ENCODE results near the gene KYNU.

The KYNU gene

GRCh38 chr2:142942690-142943089, 65.2 kb downstream of the KYNU start:
- no peak for TF ChIP-seq ZFP30 (CRISPR knock-in tag; IDR thresholded peaks at IDR 0.05)
- no peak for TF ChIP-seq ESRRG (CRISPR knock-in tag; IDR thresholded peaks at IDR 0.05)
- TF ChIP-seq CREB5 (CRISPR knock-in tag; IDR thresholded peaks at IDR 0.05; ENCODE audit: low read depth), result no peak
- TF ChIP-seq ZC3H10 (CRISPR knock-in tag; IDR thresholded peaks at IDR 0.05), result no peak
- no peak for TF ChIP-seq POU6F1 (CRISPR knock-in tag; IDR thresholded peaks at IDR 0.05; ENCODE audit: borderline replicate concordance, low read depth)
- no peak for TF ChIP-seq ZNF8 (CRISPR knock-in tag; IDR thresholded peaks at IDR 0.05)
- no peak for TF ChIP-seq BACH2 (CRISPR knock-in tag; IDR thresholded peaks at IDR 0.05; ENCODE audit: borderline replicate concordance)
- TF ChIP-seq SNAI2 (CRISPR knock-in tag; IDR thresholded peaks at IDR 0.05), result no peak
- no peak for TF ChIP-seq CSRNP3 (CRISPR knock-in tag; IDR thresholded peaks at IDR 0.05)
- TF ChIP-seq PPARA (CRISPR knock-in tag; IDR thresholded peaks at IDR 0.05; ENCODE audit: borderline replicate concordance), result no peak
- TF ChIP-seq ZNF70 (CRISPR knock-in tag; IDR thresholded peaks at IDR 0.05), result no peak
- no peak for TF ChIP-seq GLIS3 (CRISPR knock-in tag; IDR thresholded peaks at IDR 0.05)
- TF ChIP-seq OSR1 (CRISPR knock-in tag; IDR thresholded peaks at IDR 0.05), result no peak
- TF ChIP-seq PATZ1 (CRISPR knock-in tag; IDR thresholded peaks at IDR 0.05; ENCODE audit: borderline replicate concordance), result no peak
- TF ChIP-seq CSDC2 (CRISPR knock-in tag; IDR thresholded peaks at IDR 0.05), result no peak
- TF ChIP-seq TSHZ2 (CRISPR knock-in tag; IDR thresholded peaks at IDR 0.05), result no peak
- no peak for TF ChIP-seq ZNF565 (CRISPR knock-in tag; conservative IDR thresholded peaks at IDR 0.05; ENCODE audit: low read depth)
- TF ChIP-seq TCF4 (CRISPR knock-in tag; IDR thresholded peaks at IDR 0.05; ENCODE audit: borderline replicate concordance), result no peak
- no peak for ATAC-seq

GRCh38 chr2:142944264-142944663, 66.8 kb downstream of the KYNU start:
- no peak for TF ChIP-seq CSRNP3 (CRISPR knock-in tag; IDR thresholded peaks at IDR 0.05)
- peak; percentile 16; the same call in 1 of the 2 replicates for TF ChIP-seq TOX (CRISPR knock-in tag; IDR thresholded peaks at IDR 0.05; ENCODE audit: borderline replicate concordance)
- TF ChIP-seq ZNF8 (CRISPR knock-in tag; IDR thresholded peaks at IDR 0.05), result no peak
- peak; percentile 84 for TF ChIP-seq ISL1 (CRISPR knock-in tag; IDR thresholded peaks at IDR 0.05)
- ATAC-seq, result peak; percentile 46; the same call in 1 of the 3 replicates

- no peak for ATAC-seq
- TF ChIP-seq RARB (CRISPR knock-in tag; IDR thresholded peaks at IDR 0.05) (no peak), ZNF8 (CRISPR knock-in tag; IDR thresholded peaks at IDR 0.05) (no peak), OSR1 (CRISPR knock-in tag; IDR thresholded peaks at IDR 0.05) (no peak), SNAI2 (CRISPR knock-in tag; IDR thresholded peaks at IDR 0.05) (no peak), ARNTL (CRISPR knock-in tag; IDR thresholded peaks at IDR 0.05; ENCODE audit: borderline replicate concordance, low read depth) (no peak), TSHZ2 (CRISPR knock-in tag; IDR thresholded peaks at IDR 0.05) (no peak), ZFP30 (CRISPR knock-in tag; IDR thresholded peaks at IDR 0.05) (no peak), ZC3H10 (CRISPR knock-in tag; IDR thresholded peaks at IDR 0.05) (no peak), ZNF70 (CRISPR knock-in tag; IDR thresholded peaks at IDR 0.05) (no peak), CSRNP3 (CRISPR knock-in tag; IDR thresholded peaks at IDR 0.05) (no peak), BACH2 (CRISPR knock-in tag; IDR thresholded peaks at IDR 0.05; ENCODE audit: borderline replicate concordance) (no peak), ESRRG (CRISPR knock-in tag; IDR thresholded peaks at IDR 0.05) (no peak)
These were observed 67.3 kb downstream of the KYNU start for GRCh38 chr2:142944721-142945120.
